Liver (tissue), 3 donors: ENCODE data around the gene ART5.

Experiments
- EGR1 ChIP-seq, 2 donors: IDR thresholded peaks; 2 replicates each; pipeline ENCODE4 v1.6.1; 2016 to 2018; ENCODE audit warnings: antibody characterized with exemption in 2 of 2, low read depth in 2 of 2
- FOXA1 ChIP-seq: IDR thresholded peaks from 2 replicates; pipeline ENCODE4 v1.6.1; 2016; ENCODE audit warnings: antibody characterized with exemption
- GABPA ChIP-seq, 2 donors: IDR thresholded peaks in 1 of 2; conservative IDR thresholded peaks in 1 of 2; 2 replicates each; pipeline ENCODE4 v1.6.1; 2016; ENCODE audit warnings: antibody characterized with exemption in 2 of 2, mild to moderate bottlenecking in 1 of 2, moderate library complexity in 1 of 2
- NR2F2 ChIP-seq: IDR thresholded peaks from 2 replicates; pipeline ENCODE4 v1.6.1; 2016; ENCODE audit warnings: antibody characterized with exemption
- RAD21 ChIP-seq, 2 donors: IDR thresholded peaks; 2 replicates each; pipeline ENCODE4 v1.6.1; 2016; ENCODE audit warnings: antibody characterized with exemption in 2 of 2, mild to moderate bottlenecking in 2 of 2
- RXRA ChIP-seq, 2 donors: IDR thresholded peaks; 2 replicates each; pipeline ENCODE4 v1.6.1; 2017 to 2018; ENCODE audit warnings: antibody characterized with exemption in 2 of 2, mild to moderate bottlenecking in 1 of 2
- YY1 ChIP-seq: IDR thresholded peaks from 2 replicates; pipeline ENCODE4 v1.6.1; 2016; ENCODE audit warnings: antibody characterized with exemption, mild to moderate bottlenecking
- TF ChIP-seq, protein P1 (sequence below): IDR thresholded peaks from 2 replicates; pipeline ENCODE4 v1.6.1; 2016; ENCODE audit warnings: antibody characterized with exemption, mild to moderate bottlenecking
- TF ChIP-seq, protein P2 (sequence below): fragments of 150-350 bp; IDR thresholded peaks from 2 replicates; pipeline ENCODE4 v1.5.1; 2017; ENCODE audit warnings: improper control_type of control experiment, low read depth, low read length; ENCODE audit not compliant: missing input control
- TF ChIP-seq, protein P3 (sequence below): IDR thresholded peaks from 2 replicates; pipeline ENCODE4 v1.6.1; 2016; ENCODE audit warnings: antibody characterized with exemption
- TF ChIP-seq, protein P4 (sequence below): IDR thresholded peaks from 2 replicates; pipeline ENCODE4 v1.6.1; 2016; ENCODE audit warnings: antibody characterized with exemption
- donor health status: healthy.
- donor health status: healthy.

DNA sequence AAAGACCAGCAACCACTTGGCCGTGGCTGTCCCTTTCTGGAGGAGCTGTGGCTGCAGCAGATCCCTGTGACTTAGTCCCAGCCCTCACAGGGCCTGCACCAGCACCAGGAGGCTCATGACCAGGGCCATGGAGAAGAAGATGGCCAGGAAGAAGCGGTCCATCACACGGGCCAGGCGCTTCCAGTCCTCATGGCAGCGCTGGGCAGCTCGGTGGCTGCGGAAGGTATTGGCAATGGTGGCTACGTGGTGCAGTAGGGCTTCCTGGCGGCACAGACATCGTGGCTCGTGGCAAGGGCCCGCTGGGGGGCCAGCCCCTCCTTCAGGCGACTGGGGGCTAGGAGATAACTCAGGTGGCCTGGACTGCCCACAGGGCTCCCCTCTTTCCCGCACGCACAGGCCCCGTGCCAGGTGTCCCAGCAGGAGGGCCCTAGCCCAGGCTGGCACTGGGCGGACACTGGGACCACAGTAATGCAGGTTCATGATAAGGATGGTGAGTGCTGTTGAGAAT is 24.3 kb upstream of the ART5 start:
- no peak for TF ChIP-seq RXRA (IDR thresholded peaks at IDR 0.05)
- TF ChIP-seq, protein P1, sequence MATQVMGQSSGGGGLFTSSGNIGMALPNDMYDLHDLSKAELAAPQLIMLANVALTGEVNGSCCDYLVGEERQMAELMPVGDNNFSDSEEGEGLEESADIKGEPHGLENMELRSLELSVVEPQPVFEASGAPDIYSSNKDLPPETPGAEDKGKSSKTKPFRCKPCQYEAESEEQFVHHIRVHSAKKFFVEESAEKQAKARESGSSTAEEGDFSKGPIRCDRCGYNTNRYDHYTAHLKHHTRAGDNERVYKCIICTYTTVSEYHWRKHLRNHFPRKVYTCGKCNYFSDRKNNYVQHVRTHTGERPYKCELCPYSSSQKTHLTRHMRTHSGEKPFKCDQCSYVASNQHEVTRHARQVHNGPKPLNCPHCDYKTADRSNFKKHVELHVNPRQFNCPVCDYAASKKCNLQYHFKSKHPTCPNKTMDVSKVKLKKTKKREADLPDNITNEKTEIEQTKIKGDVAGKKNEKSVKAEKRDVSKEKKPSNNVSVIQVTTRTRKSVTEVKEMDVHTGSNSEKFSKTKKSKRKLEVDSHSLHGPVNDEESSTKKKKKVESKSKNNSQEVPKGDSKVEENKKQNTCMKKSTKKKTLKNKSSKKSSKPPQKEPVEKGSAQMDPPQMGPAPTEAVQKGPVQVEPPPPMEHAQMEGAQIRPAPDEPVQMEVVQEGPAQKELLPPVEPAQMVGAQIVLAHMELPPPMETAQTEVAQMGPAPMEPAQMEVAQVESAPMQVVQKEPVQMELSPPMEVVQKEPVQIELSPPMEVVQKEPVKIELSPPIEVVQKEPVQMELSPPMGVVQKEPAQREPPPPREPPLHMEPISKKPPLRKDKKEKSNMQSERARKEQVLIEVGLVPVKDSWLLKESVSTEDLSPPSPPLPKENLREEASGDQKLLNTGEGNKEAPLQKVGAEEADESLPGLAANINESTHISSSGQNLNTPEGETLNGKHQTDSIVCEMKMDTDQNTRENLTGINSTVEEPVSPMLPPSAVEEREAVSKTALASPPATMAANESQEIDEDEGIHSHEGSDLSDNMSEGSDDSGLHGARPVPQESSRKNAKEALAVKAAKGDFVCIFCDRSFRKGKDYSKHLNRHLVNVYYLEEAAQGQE: no peak
- TF ChIP-seq, protein P2, sequence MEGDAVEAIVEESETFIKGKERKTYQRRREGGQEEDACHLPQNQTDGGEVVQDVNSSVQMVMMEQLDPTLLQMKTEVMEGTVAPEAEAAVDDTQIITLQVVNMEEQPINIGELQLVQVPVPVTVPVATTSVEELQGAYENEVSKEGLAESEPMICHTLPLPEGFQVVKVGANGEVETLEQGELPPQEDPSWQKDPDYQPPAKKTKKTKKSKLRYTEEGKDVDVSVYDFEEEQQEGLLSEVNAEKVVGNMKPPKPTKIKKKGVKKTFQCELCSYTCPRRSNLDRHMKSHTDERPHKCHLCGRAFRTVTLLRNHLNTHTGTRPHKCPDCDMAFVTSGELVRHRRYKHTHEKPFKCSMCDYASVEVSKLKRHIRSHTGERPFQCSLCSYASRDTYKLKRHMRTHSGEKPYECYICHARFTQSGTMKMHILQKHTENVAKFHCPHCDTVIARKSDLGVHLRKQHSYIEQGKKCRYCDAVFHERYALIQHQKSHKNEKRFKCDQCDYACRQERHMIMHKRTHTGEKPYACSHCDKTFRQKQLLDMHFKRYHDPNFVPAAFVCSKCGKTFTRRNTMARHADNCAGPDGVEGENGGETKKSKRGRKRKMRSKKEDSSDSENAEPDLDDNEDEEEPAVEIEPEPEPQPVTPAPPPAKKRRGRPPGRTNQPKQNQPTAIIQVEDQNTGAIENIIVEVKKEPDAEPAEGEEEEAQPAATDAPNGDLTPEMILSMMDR: no peak
- no peak for TF ChIP-seq EGR1 (IDR thresholded peaks at IDR 0.05; ENCODE audit: low read depth in 2 of 2)
- TF ChIP-seq GABPA (IDR thresholded peaks at IDR 0.05 in 1 of 2, conservative IDR thresholded peaks at IDR 0.05 in 1 of 2): no peak
- TF ChIP-seq, protein P3, sequence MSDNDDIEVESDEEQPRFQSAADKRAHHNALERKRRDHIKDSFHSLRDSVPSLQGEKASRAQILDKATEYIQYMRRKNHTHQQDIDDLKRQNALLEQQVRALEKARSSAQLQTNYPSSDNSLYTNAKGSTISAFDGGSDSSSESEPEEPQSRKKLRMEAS: no peak
- no peak for TF ChIP-seq NR2F2
- TF ChIP-seq FOXA1: no peak
- TF ChIP-seq YY1: no peak
- TF ChIP-seq, protein P4, sequence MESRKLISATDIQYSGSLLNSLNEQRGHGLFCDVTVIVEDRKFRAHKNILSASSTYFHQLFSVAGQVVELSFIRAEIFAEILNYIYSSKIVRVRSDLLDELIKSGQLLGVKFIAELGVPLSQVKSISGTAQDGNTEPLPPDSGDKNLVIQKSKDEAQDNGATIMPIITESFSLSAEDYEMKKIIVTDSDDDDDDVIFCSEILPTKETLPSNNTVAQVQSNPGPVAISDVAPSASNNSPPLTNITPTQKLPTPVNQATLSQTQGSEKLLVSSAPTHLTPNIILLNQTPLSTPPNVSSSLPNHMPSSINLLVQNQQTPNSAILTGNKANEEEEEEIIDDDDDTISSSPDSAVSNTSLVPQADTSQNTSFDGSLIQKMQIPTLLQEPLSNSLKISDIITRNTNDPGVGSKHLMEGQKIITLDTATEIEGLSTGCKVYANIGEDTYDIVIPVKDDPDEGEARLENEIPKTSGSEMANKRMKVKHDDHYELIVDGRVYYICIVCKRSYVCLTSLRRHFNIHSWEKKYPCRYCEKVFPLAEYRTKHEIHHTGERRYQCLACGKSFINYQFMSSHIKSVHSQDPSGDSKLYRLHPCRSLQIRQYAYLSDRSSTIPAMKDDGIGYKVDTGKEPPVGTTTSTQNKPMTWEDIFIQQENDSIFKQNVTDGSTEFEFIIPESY: no peak
- TF ChIP-seq RAD21 (IDR thresholded peaks at IDR 0.05): no peak
